Right lobe of liver (tissue), 6 donors: ENCODE measurements around the gene PRSS27. TPM values are rescaled to one million over a fixed set of nuclear protein-coding genes. Genes with fewer than 3 reads are reported as not detected.

Experiments
- ATAC-seq, 4 donors: fragments of 200-7000 bp; cut with Tn5 transposase; one replicate each; pipeline ENCODE4 v1.9.1; 2020; ENCODE audit warnings: mild to moderate bottlenecking in 4 of 4, moderate library complexity in 4 of 4
- DNase-seq, 3 donors: peaks; one replicate each; pipeline ENCODE4 v3.0.0-alpha.2; 2020
- H3K27ac ChIP-seq, 3 donors: fragments of 200-600 bp; one replicate each; pipeline ENCODE4 v1.8.0; 2022
- H3K27me3 ChIP-seq, 2 donors: fragments of 200-600 bp; one replicate each; pipeline ENCODE4 v1.8.0; 2022
- H3K36me3 ChIP-seq, 4 donors: fragments of 200-600 bp; sonication (generic) in 1 of 4; one replicate each; pipeline versions ENCODE4 v1.5.1 to v1.8.0; 2017 to 2022; ENCODE audit warnings: control low read depth in 1 of 4
- H3K4me1 ChIP-seq, 4 donors: fragments of 200-600 bp; sonication (generic) in 1 of 4; one replicate each; pipeline versions ENCODE4 v1.5.1 to v1.8.0; 2017 to 2022; ENCODE audit warnings: control low read depth in 1 of 4
- H3K4me3 ChIP-seq, 3 donors: fragments of 200-600 bp; one replicate each; pipeline ENCODE4 v1.8.0; 2022
- H3K9me3 ChIP-seq, 4 donors: fragments of 200-600 bp; sonication (generic) in 1 of 4; one replicate each; pipeline versions ENCODE4 v1.5.1 to v1.8.0; 2017 to 2022; ENCODE audit warnings: control low read depth in 1 of 4
- CTCF ChIP-seq, 4 donors: fragments of 200-600 bp in 3 of 4; fragments of 450-650 bp in 1 of 4; IDR thresholded peaks; one replicate each; pipeline versions ENCODE4 v1.5.1 to v1.8.0; 2016 to 2022; ENCODE audit warnings: antibody characterized with exemption in 4 of 4, mild to moderate bottlenecking in 2 of 4
- POLR2A ChIP-seq: fragments of 450-650 bp; IDR thresholded peaks from one replicate; pipeline ENCODE4 v1.6.1; 2017; ENCODE audit warnings: antibody characterized with exemption, mild to moderate bottlenecking
- WGBS: methylation state at CpG from one replicate; pipeline ENCODE4 v1.1.6; 2018; ENCODE audit warnings: low coverage, low lambda C conversion rate; ENCODE audit not compliant: insufficient coverage; ENCODE audit errors: missing lambda C conversion rate; 5-methylcytosine and 5-hydroxymethylcytosine counted together
- intact Hi-C, 2 donors: fragments of 100-400 bp; cut with DNase I; formaldehyde crosslinking; loops; one replicate each; pipeline versions ENCODE4 v1.11.2 to v1.14.1; 2022
- total RNA-seq, 6 experiments: library from RNA; depleted of rRNA in 2 of 6; stranded (reverse); fragments of >200 nt in 2 of 6; fragmentation: NEBNext Ultra II Directional in 3 of 6; extraction: Animal tissue kit (Norgen Biotek cat#: 25700) in 3 of 6; gene quantifications; one replicate each; pipeline versions ENCODE4 v1.1.0 to v1.2.4, GENCODE V29; 2016 to 2023
- donor health status: DM: no; HTN: yes; CAD: no.
- donor health status: DM: no; HTN: no; CAD: no.
- donor health status: DM: no; HTN: no; CAD: no.
- donor health status: DM: no; HTN: yes; CAD: no.
- donor health status: DM: no; HTN: yes; CAD: no.

Gene PRSS27
- total RNA-seq, 6 experiments from 2014 or later, result 0.13 to 0.98 (median 0.49) TPM; not detected in 2

DNA sequence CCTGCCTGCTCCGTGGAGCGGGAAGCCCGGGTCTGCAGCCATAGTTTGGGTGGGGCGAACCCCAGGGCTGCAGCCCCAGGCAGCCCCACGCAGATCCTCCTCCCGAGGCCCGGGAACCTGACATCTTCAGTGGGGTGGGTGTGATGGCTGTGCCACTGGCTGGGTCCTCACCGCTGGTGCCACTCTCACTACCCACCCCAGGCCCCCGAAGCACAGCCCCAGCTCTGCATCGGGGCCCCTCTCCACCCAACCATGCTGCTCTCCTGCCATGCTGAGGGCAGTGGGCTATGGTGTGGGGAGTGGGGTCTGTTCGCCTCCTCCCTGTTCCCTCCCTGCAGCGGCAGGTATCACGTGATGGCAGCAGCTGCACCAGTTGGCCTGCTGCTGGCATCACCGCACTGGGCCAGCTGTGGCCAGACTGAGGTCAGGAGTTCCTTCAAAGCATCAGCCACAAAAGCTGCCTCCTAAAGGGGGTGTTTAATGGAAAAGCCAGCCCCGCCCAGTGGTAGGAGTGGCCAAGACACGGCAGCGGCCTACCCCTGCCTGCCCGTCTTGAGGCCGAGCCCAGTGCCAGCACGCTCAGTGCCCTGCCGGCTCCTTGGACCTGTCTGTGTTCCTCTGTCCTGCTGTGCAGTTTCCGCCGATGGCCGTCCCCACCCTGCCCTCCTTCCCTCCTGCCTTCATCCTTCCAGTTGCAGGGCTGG is 26.9 kb downstream of the PRSS27 start:
- peaks cover 0 to 9% (median 0%) of the 10 kb centered on the region in 4 donors for H3K36me3 ChIP-seq
- no peaks in the 10 kb centered on the region for H3K9me3 ChIP-seq
- whole genome bisulfite sequencing, result 100% methylated on average over 1 of the region's 24 CpGs
- no peak for TF ChIP-seq CTCF (IDR thresholded peaks at IDR 0.05)
- no peak for TF ChIP-seq POLR2A
- no peaks in the 10 kb centered on the region for H3K27me3 ChIP-seq
- DNase-seq (peak in 1 of 3 donors; percentile 12), ATAC-seq (no peak)
- intact Hi-C loops, result no loop called here
- no peaks in the 10 kb centered on the region for H3K4me1 ChIP-seq
- H3K27ac ChIP-seq, result no peak overlapping the region
- no peak overlapping the region for H3K4me3 ChIP-seq

GRCh38 chr16:2692251-2692947 is 27.6 kb downstream of the PRSS27 start:
- peak in 1 of 3 donors; percentile 16 for DNase-seq
- Histone ChIP-seq H3K4me1 (no peaks in the 10 kb centered on the region), H3K9me3 (no peaks in the 10 kb centered on the region), H3K27me3 (no peaks in the 10 kb centered on the region), H3K27ac (no peak overlapping the region), H3K36me3 (peaks cover 0 to 2% (median 0%) of the 10 kb centered on the region in 4 donors), H3K4me3 (no peak overlapping the region)
- no peak for ATAC-seq
- TF ChIP-seq CTCF (IDR thresholded peaks at IDR 0.05), result no peak
- no peak for TF ChIP-seq POLR2A
- WGBS, result 82% methylated on average over 8 of the region's 14 CpGs
- intact Hi-C loops, result no loop called here

GRCh38 chr16:2691491-2692248 is 28.4 kb downstream of the PRSS27 start:
- 59% methylated on average over 4 of the region's 29 CpGs for WGBS
- Histone ChIP-seq H3K27ac (no peak overlapping the region), H3K4me1 (no peaks in the 10 kb centered on the region), H3K36me3 (no peaks in the 10 kb centered on the region), H3K9me3 (no peaks in the 10 kb centered on the region), H3K4me3 (no peak overlapping the region), H3K27me3 (no peaks in the 10 kb centered on the region)
- intact Hi-C loops, result no loop called here
- no peak for TF ChIP-seq CTCF (IDR thresholded peaks at IDR 0.05)
- TF ChIP-seq POLR2A, result no peak
- no peak for DNase-seq
- no peak for ATAC-seq

- H3K9me3 ChIP-seq, result no peaks in the 10 kb centered on the region
- H3K27ac ChIP-seq, result no peak overlapping the region
- DNase-seq (no peak), ATAC-seq (no peak)
- 93% methylated on average over 8 of the region's 11 CpGs for WGBS
- intact Hi-C loops, result no loop called here
- H3K4me1 ChIP-seq, result no peaks in the 10 kb centered on the region
- H3K36me3 ChIP-seq, result no peaks in the 10 kb centered on the region
- H3K4me3 ChIP-seq, result no peak overlapping the region
- no peaks in the 10 kb centered on the region for H3K27me3 ChIP-seq
- TF ChIP-seq POLR2A, result no peak
- no peak for TF ChIP-seq CTCF (IDR thresholded peaks at IDR 0.05)
Measured at GRCh38 chr16:2690852-2691251, 29.2 kb downstream of the PRSS27 start.
